Esophagus squamous epithelium (tissue), 5 donors: ENCODE measurements around the gene RNF121. TPM values are rescaled to one million over a fixed set of nuclear protein-coding genes. Genes with fewer than 3 reads are reported as not detected.

Experiments
- DNase-seq: peaks from one replicate; lab custom pipeline; 2025; lab: John Stamatoyannopoulos, UW
- H3K27ac ChIP-seq, 4 donors: fragments of 200-600 bp; sonication (generic); one replicate each; pipeline ENCODE4 v1.5.1; 2016 to 2019; ENCODE audit warnings: mild to moderate bottlenecking in 1 of 4
- H3K27me3 ChIP-seq, 4 donors: fragments of 200-600 bp; sonication (generic); 1 replicate in 3 of 4; 2 replicates in 1 of 4; pipeline versions ENCODE4 v1.5.1 to v1.6.0; 2017 to 2021; ENCODE audit warnings: antibody characterized with exemption in 1 of 4
- H3K36me3 ChIP-seq, 3 donors: fragments of 200-600 bp; sonication (generic); one replicate each; pipeline ENCODE4 v1.5.1; 2016 to 2019
- H3K4me1 ChIP-seq, 3 donors: fragments of 200-600 bp; sonication (generic); one replicate each; pipeline ENCODE4 v1.5.1; 2017 to 2019
- H3K4me3 ChIP-seq, 4 donors: fragments of 200-600 bp; sonication (generic); 1 replicate in 3 of 4; 2 replicates in 1 of 4; pipeline ENCODE4 v1.5.1; 2016 to 2019; ENCODE audit warnings: mild to moderate bottlenecking in 2 of 4, moderate library complexity in 1 of 4
- H3K9me3 ChIP-seq, 3 donors: fragments of 200-600 bp; sonication (generic); one replicate each; pipeline ENCODE4 v1.5.1; 2016 to 2019
- CTCF ChIP-seq, 6 experiments: fragments of 450-650 bp in 4 of 6; fragments of 200-600 bp in 2 of 6; sonication (generic) in 2 of 6; IDR thresholded peaks; one replicate each; pipeline ENCODE4 v1.5.1; 2016 to 2019; ENCODE audit warnings: antibody characterized with exemption in 6 of 6, mild to moderate bottlenecking in 4 of 6, moderate library complexity in 4 of 6
- POLR2A ChIP-seq, 4 donors: fragments of 450-650 bp; IDR thresholded peaks; one replicate each; pipeline ENCODE4 v1.6.1; 2017; ENCODE audit warnings: antibody characterized with exemption in 4 of 4, mild to moderate bottlenecking in 4 of 4, moderate library complexity in 3 of 4
- WGBS, 2 donors: methylation state at CpG; one replicate each; pipeline ENCODE4 v1.1.5; 2018; 5-methylcytosine and 5-hydroxymethylcytosine counted together
- intact Hi-C: fragments of 100-400 bp; cut with DNase I; formaldehyde crosslinking; loops from one replicate; pipeline ENCODE4 v1.15.0; 2022
- total RNA-seq, 4 donors: library from RNA; depleted of rRNA; stranded (reverse); fragments of >200 nt; gene quantifications; one replicate each; pipeline ENCODE4 v1.1.0, GENCODE V29; 2016
- donor health status: DM: yes; HTN: yes; CAD: no.

The RNF121 gene
- total RNA-seq, 4 donors from 2014 or later, result 10.9 to 17.6 (median 16.3) TPM

- 85 to 89% methylated on average over 8 of the region's 8 CpGs for WGBS, 2 donors
Measured at GRCh38 chr11:71996946-71997345, 68.1 kb downstream of the RNF121 start.

GRCh38 chr11:71997594-71997993 is 68.7 kb downstream of the RNF121 start:
- Histone ChIP-seq H3K9me3 (no peaks in the 10 kb centered on the region), H3K4me1 (peaks cover 4 to 28% (median 23%) of the 10 kb centered on the region in 3 donors), H3K4me3 (no peak overlapping the region), H3K27me3 (no peaks in the 10 kb centered on the region), H3K27ac (no peak overlapping the region), H3K36me3 (peaks cover 0 to 62% (median 2%) of the 10 kb centered on the region in 3 donors)
- no peak for DNase-seq
- 100% methylated on average over 1 of the region's 3 CpGs for WGBS, 2 donors
- no peak for TF ChIP-seq POLR2A (IDR thresholded peaks at IDR 0.05)
- TF ChIP-seq CTCF (IDR thresholded peaks at IDR 0.05), result no peak
- intact Hi-C loops, result no loop called here

More at GRCh38 chr11:71996946-71997345, 68.1 kb downstream of the RNF121 start:
- no peaks in the 10 kb centered on the region for H3K27me3 ChIP-seq
- intact Hi-C loops, result no loop called here
- H3K4me1 ChIP-seq, result peaks cover 4 to 28% (median 23%) of the 10 kb centered on the region in 3 donors
- no peak for DNase-seq
- no peak overlapping the region for H3K27ac ChIP-seq
- no peaks in the 10 kb centered on the region for H3K9me3 ChIP-seq
- peaks cover 0 to 56% (median 0%) of the 10 kb centered on the region in 3 donors for H3K36me3 ChIP-seq
- H3K4me3 ChIP-seq, result no peak overlapping the region
- TF ChIP-seq POLR2A (IDR thresholded peaks at IDR 0.05) (no peak), CTCF (IDR thresholded peaks at IDR 0.05) (no peak)

GRCh38 chr11:71998061-71998460 is 69.2 kb downstream of the RNF121 start:
- H3K4me1 ChIP-seq, result peaks cover 4 to 28% (median 23%) of the 10 kb centered on the region in 3 donors
- H3K9me3 ChIP-seq, result no peaks in the 10 kb centered on the region
- peak overlapping the region in 2 of 4 donors; percentile 76 to 85 for H3K27ac ChIP-seq
- DNase-seq, result no peak
- no peaks in the 10 kb centered on the region for H3K27me3 ChIP-seq
- intact Hi-C loops, result no loop called here
- 75 to 77% methylated on average over 2 of the region's 2 CpGs for WGBS, 2 donors
- H3K4me3 ChIP-seq, result no peak overlapping the region
- H3K36me3 ChIP-seq, result peaks cover 0 to 64% (median 6%) of the 10 kb centered on the region in 3 donors
- no peak for TF ChIP-seq CTCF (IDR thresholded peaks at IDR 0.05)
- no peak for TF ChIP-seq POLR2A (IDR thresholded peaks at IDR 0.05)

GRCh38 chr11:71998649-71999310 is 69.9 kb downstream of the RNF121 start, which contains the start of gene IL18BP:
TSS of gene IL18BP (plus strand) at chr11:71998909. CDS start at chr11:71999985, 1,076 bp downstream.
- H3K4me3 ChIP-seq, result peak within 1 kb of the TSS in 3 of 4 donors; percentile 13 to 52 (median 20)
- intact Hi-C loops, result no loop called here
- no peaks in the 10 kb centered on the region for H3K9me3 ChIP-seq
- no peak for DNase-seq
- TF ChIP-seq POLR2A (IDR thresholded peaks at IDR 0.05) (peak in 1 of 4 donors; percentile 22), CTCF (IDR thresholded peaks at IDR 0.05) (no peak)
- peaks cover 4 to 28% (median 23%) of the 10 kb centered on the region in 3 donors for H3K4me1 ChIP-seq
- 69 to 73% methylated on average over 7 to 8 of the region's 11 CpGs for WGBS, 2 donors
- peaks cover 3 to 67% (median 13%) of the 10 kb centered on the region in 3 donors for H3K36me3 ChIP-seq
- H3K27ac ChIP-seq, result peak within 1 kb of the TSS; percentile 34 to 85 (median 66)
- no peaks in the 10 kb centered on the region for H3K27me3 ChIP-seq

- Histone ChIP-seq H3K4me1 (peaks cover 4 to 28% (median 23%) of the 10 kb centered on the region in 3 donors), H3K36me3 (peaks cover 9 to 67% (median 19%) of the 10 kb centered on the region in 3 donors), H3K27me3 (no peaks in the 10 kb centered on the region), H3K9me3 (no peaks in the 10 kb centered on the region), H3K27ac (peak overlapping the region; percentile 34 to 85 (median 66)), H3K4me3 (peak overlapping the region in 3 of 4 donors; percentile 13 to 52 (median 20))
- no peak for DNase-seq
- intact Hi-C loops, result no loop called here
- 0 to 31% methylated on average over 2 of the region's 2 CpGs for WGBS, 2 donors
- TF ChIP-seq POLR2A (IDR thresholded peaks at IDR 0.05) (no peak), CTCF (IDR thresholded peaks at IDR 0.05) (no peak)
Measured at GRCh38 chr11:71999362-71999761, 70.5 kb downstream of the RNF121 start.
